Measurements from ENCODE around the gene PDGFB. TPM values are rescaled to one million over a fixed set of nuclear protein-coding genes. Genes with fewer than 3 reads are reported as not detected.

Gene PDGFB
- total RNA-seq, 2 donors from 2014 or later: 9.9 to 16.4 TPM

DNA sequence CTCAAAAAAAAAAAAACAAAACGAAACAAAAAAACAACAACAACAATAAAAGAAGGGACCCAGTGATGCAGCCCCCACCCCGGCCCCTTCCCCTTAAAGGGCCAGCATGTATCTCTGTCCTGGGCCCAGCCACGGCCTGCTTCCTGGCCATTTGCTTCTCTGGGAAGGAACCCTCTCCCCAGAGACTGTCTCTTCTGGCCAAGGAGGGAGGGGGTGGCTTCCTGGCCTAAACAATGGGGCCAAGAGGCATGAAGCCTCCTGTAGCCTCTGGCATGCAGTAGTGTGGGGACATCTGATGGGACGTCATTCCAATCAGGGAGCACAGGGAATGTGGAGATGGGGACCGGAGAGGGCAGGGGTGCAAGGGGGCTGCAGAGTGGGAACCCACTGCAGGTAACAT lies 25.5 kb upstream of the PDGFB start:
- no peak overlapping the region for H3K4me3 ChIP-seq
- intact Hi-C loops (cut with DNase I): no loop called here
- WGBS: 83% methylated on average over 5 of the region's 5 CpGs
- TF ChIP-seq, protein P1, sequence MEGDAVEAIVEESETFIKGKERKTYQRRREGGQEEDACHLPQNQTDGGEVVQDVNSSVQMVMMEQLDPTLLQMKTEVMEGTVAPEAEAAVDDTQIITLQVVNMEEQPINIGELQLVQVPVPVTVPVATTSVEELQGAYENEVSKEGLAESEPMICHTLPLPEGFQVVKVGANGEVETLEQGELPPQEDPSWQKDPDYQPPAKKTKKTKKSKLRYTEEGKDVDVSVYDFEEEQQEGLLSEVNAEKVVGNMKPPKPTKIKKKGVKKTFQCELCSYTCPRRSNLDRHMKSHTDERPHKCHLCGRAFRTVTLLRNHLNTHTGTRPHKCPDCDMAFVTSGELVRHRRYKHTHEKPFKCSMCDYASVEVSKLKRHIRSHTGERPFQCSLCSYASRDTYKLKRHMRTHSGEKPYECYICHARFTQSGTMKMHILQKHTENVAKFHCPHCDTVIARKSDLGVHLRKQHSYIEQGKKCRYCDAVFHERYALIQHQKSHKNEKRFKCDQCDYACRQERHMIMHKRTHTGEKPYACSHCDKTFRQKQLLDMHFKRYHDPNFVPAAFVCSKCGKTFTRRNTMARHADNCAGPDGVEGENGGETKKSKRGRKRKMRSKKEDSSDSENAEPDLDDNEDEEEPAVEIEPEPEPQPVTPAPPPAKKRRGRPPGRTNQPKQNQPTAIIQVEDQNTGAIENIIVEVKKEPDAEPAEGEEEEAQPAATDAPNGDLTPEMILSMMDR (IDR thresholded peaks at IDR 0.05): no peak
- TF ChIP-seq POLR2AphosphoS5 (IDR thresholded peaks at IDR 0.05) (no peak), POLR2A (IDR thresholded peaks at IDR 0.05) (no peak)
- no peaks in the 10 kb centered on the region for H3K9me3 ChIP-seq
- no peak overlapping the region for H3K27ac ChIP-seq
- no peaks in the 10 kb centered on the region for H3K4me1 ChIP-seq (replicated peaks)
- H3K27me3 ChIP-seq (replicated peaks; ENCODE audit: insufficient read depth): no peaks in the 10 kb centered on the region
- H3K36me3 ChIP-seq: no peaks in the 10 kb centered on the region
- no peak for DNase-seq (ENCODE audit: low spot score)

DNA sequence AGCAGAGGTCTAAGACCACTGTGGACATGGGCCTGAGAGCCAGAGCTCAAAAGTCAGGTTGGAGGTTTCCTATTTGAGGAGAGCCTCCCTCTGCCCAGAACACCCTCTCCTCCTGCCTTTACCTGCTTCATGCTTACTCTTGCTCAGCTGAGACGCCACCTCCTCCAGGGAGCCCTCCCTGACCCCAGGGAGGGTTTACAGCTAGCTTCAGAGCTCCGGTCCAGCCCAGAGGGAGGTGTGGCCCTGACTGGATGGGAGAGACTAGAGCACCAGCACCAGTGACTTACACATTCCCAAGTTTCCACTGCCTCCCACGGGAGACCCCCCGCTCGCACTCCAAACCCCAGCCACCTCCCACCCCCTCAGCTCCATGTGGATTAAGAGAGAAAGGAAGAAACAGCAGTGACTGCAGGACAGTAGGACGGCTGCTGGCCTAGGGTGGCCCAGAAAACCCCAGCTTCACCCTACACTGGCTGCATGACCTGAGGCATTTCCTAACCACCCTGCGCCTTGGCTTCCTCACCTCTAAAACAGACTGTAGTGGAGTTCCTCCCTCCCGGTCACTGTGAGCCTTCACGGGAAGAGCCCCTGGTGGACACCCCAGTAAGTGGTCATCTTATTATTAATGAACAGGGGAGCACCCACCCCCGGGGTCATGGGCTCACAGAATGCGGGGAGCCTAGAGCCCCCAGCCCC lies 24.5 kb upstream of the PDGFB start:
- TF ChIP-seq POLR2AphosphoS5 (IDR thresholded peaks at IDR 0.05): no peak
- TF ChIP-seq, protein P1 (IDR thresholded peaks at IDR 0.05): no peak
- no peak for TF ChIP-seq POLR2A (IDR thresholded peaks at IDR 0.05)
- H3K4me3 ChIP-seq: no peak overlapping the region
- intact Hi-C loops (cut with DNase I): no loop called here
- H3K27me3 ChIP-seq (replicated peaks; ENCODE audit: insufficient read depth): no peaks in the 10 kb centered on the region
- DNase-seq (ENCODE audit: low spot score): no peak
- no peaks in the 10 kb centered on the region for H3K36me3 ChIP-seq
- H3K27ac ChIP-seq: no peak overlapping the region
- H3K4me1 ChIP-seq (replicated peaks): no peaks in the 10 kb centered on the region
- 85% methylated on average over 11 of the region's 11 CpGs for whole genome bisulfite sequencing
- H3K9me3 ChIP-seq: no peaks in the 10 kb centered on the region

DNA sequence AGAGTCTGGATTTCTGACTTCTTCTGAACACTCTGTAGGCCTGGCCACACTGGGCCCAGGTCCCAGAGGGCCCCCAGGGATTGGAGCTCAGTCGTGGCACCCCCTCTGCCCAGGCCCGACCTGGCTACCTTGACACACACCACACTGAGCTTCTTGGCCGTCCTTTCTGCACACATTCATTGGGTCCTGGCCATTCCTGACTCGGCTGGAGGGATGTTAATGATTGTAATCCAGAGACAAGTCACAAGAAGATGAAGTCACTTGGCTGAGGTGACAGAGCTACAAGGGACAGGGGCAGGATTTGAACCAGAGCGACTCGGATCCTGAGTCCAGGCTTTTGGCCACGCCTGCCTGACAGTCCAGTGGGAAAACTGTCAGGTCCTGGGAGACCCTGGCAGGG lies 23.9 kb upstream of the PDGFB start:
- 65% methylated on average over 7 of the region's 7 CpGs for WGBS
- H3K27ac ChIP-seq: no peak overlapping the region
- no peak for DNase-seq (ENCODE audit: low spot score)
- H3K27me3 ChIP-seq (replicated peaks; ENCODE audit: insufficient read depth): no peaks in the 10 kb centered on the region
- H3K36me3 ChIP-seq: no peaks in the 10 kb centered on the region
- no peak for TF ChIP-seq POLR2AphosphoS5 (IDR thresholded peaks at IDR 0.05)
- TF ChIP-seq, protein P1 (IDR thresholded peaks at IDR 0.05): no peak
- H3K4me3 ChIP-seq: no peak overlapping the region
- no peaks in the 10 kb centered on the region for H3K4me1 ChIP-seq (replicated peaks)
- intact Hi-C loops (cut with DNase I): no loop called here
- H3K9me3 ChIP-seq: no peaks in the 10 kb centered on the region

DNA sequence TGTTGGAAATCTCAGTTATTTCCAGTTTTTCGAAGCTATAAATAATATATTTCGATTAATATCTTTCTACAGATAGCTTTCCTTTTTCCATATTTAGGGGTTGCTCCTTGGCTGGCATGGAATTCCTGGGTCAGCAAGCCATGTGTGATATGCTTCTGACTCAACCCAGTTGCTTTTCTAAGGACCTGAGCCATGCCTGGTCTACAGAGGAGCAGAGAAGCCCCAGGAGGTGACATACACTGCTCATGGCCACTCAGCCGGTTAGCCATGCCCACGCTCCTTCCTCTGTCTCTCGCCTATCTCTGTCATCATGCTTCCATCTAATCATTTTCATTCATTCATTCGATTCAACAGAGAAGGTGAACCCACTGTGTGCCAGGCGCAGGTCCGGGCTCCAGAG lies 23.2 kb upstream of the PDGFB start:
- H3K9me3 ChIP-seq: no peaks in the 10 kb centered on the region
- intact Hi-C loops (cut with DNase I): no loop called here
- H3K36me3 ChIP-seq: no peaks in the 10 kb centered on the region
- no peaks in the 10 kb centered on the region for H3K27me3 ChIP-seq (replicated peaks; ENCODE audit: insufficient read depth)
- TF ChIP-seq, protein P1 (IDR thresholded peaks at IDR 0.05): no peak
- TF ChIP-seq POLR2AphosphoS5 (IDR thresholded peaks at IDR 0.05) (no peak), POLR2A (IDR thresholded peaks at IDR 0.05) (no peak)
- 96% methylated on average over 8 of the region's 8 CpGs for WGBS
- no peaks in the 10 kb centered on the region for H3K4me1 ChIP-seq (replicated peaks)
- DNase-seq (ENCODE audit: low spot score): no peak
- no peak overlapping the region for H3K4me3 ChIP-seq
- no peak overlapping the region for H3K27ac ChIP-seq

DNA sequence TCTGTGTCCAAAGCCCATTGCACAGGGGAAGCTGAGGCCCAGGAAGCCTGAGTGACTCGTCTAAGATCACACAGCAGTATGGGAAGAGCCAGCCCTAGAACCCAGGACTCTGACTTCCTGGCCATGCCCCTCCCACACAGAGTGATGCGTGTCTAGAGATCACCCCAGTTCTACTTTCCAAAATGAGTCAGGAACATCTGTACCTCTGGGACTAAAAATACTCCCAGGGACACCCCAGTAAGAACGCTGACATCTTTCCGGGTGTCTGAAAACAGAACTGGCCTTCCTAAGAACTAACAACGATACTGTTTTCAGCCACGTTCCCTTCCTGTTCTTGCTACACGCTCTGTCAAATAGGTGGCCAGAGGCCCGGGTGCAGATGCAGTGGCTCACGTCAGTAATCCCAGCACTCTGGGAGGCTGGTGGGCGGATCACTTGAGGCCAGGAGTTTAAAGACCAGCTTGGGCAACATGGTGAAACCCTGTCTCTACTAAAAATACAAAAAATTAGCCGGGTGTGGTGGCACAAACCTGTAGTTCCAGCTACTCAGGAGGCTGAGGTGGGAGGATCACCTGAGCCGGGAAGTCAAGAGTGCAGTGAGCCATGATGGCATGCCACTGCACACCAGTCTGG lies 21.7 kb upstream of the PDGFB start:
- TF ChIP-seq, protein P1 (IDR thresholded peaks at IDR 0.05): no peak
- TF ChIP-seq POLR2AphosphoS5 (IDR thresholded peaks at IDR 0.05) (no peak), POLR2A (IDR thresholded peaks at IDR 0.05) (no peak)
- H3K4me1 ChIP-seq (replicated peaks): no peaks in the 10 kb centered on the region
- no peak overlapping the region for H3K4me3 ChIP-seq
- H3K9me3 ChIP-seq: no peaks in the 10 kb centered on the region
- intact Hi-C loops (cut with DNase I): no loop called here
- H3K36me3 ChIP-seq: no peaks in the 10 kb centered on the region
- H3K27ac ChIP-seq: no peak overlapping the region
- DNase-seq (ENCODE audit: low spot score): no peak
- WGBS: 77% methylated on average over 12 of the region's 12 CpGs
- H3K27me3 ChIP-seq (replicated peaks; ENCODE audit: insufficient read depth): no peaks in the 10 kb centered on the region

All from prostate gland (tissue), 2 donors.